Liver (tissue), 3 donors: ENCODE results near the gene CALCA.

ENCODE experiments used
- GABPA ChIP-seq, 2 donors: IDR thresholded peaks in 1 of 2; conservative IDR thresholded peaks in 1 of 2; 2 replicates each; pipeline ENCODE4 v1.6.1; 2016; ENCODE audit warnings: antibody characterized with exemption in 2 of 2, mild to moderate bottlenecking in 1 of 2, moderate library complexity in 1 of 2
- HNF4A ChIP-seq, 2 donors: conservative IDR thresholded peaks; 2 replicates each; pipeline ENCODE4 v1.6.1; 2016; ENCODE audit warnings: antibody characterized with exemption in 2 of 2, mild to moderate bottlenecking in 2 of 2
- NR2F2 ChIP-seq: IDR thresholded peaks from 2 replicates; pipeline ENCODE4 v1.6.1; 2016; ENCODE audit warnings: antibody characterized with exemption
- TF ChIP-seq, protein P1 (sequence below): fragments of 150-350 bp; IDR thresholded peaks from 2 replicates; pipeline ENCODE4 v1.5.1; 2017; ENCODE audit warnings: improper control_type of control experiment, low read depth, low read length; ENCODE audit not compliant: missing input control
- TF ChIP-seq, protein P2 (sequence below): IDR thresholded peaks from 2 replicates; pipeline ENCODE4 v1.6.1; 2016; ENCODE audit warnings: antibody characterized with exemption, mild to moderate bottlenecking
- TF ChIP-seq, protein P3 (sequence below): IDR thresholded peaks from 2 replicates; pipeline ENCODE4 v1.6.1; 2016; ENCODE audit warnings: antibody characterized with exemption
- TF ChIP-seq, protein P4 (sequence below): IDR thresholded peaks from 2 replicates; pipeline ENCODE4 v1.6.1; 2016; ENCODE audit warnings: antibody characterized with exemption
- donor health status: healthy.
- donor health status: healthy.

DNA sequence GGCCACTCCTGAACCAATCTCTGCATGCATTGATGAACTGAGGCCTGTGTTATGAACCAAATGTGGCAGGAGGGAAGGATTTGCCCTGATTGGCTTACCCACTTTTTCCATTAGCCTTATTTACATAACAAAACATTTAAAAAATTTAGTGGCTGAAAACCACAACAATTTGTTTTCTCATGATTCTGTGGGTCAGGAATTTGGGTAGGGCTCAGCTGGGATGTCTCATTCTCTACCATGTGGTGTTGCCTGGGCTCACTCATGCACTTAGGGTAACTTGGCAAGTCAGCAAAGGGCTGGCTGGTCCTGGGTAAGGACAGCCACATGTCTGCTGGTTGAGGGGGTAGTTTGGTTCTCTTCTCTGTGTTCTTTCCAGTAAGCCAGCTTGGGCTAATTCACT lies 45.0 kb downstream of the CALCA start:
- no peak for TF ChIP-seq GABPA (IDR thresholded peaks at IDR 0.05 in 1 of 2, conservative IDR thresholded peaks at IDR 0.05 in 1 of 2)
- TF ChIP-seq, protein P1, sequence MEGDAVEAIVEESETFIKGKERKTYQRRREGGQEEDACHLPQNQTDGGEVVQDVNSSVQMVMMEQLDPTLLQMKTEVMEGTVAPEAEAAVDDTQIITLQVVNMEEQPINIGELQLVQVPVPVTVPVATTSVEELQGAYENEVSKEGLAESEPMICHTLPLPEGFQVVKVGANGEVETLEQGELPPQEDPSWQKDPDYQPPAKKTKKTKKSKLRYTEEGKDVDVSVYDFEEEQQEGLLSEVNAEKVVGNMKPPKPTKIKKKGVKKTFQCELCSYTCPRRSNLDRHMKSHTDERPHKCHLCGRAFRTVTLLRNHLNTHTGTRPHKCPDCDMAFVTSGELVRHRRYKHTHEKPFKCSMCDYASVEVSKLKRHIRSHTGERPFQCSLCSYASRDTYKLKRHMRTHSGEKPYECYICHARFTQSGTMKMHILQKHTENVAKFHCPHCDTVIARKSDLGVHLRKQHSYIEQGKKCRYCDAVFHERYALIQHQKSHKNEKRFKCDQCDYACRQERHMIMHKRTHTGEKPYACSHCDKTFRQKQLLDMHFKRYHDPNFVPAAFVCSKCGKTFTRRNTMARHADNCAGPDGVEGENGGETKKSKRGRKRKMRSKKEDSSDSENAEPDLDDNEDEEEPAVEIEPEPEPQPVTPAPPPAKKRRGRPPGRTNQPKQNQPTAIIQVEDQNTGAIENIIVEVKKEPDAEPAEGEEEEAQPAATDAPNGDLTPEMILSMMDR, result no peak
- TF ChIP-seq, protein P2, sequence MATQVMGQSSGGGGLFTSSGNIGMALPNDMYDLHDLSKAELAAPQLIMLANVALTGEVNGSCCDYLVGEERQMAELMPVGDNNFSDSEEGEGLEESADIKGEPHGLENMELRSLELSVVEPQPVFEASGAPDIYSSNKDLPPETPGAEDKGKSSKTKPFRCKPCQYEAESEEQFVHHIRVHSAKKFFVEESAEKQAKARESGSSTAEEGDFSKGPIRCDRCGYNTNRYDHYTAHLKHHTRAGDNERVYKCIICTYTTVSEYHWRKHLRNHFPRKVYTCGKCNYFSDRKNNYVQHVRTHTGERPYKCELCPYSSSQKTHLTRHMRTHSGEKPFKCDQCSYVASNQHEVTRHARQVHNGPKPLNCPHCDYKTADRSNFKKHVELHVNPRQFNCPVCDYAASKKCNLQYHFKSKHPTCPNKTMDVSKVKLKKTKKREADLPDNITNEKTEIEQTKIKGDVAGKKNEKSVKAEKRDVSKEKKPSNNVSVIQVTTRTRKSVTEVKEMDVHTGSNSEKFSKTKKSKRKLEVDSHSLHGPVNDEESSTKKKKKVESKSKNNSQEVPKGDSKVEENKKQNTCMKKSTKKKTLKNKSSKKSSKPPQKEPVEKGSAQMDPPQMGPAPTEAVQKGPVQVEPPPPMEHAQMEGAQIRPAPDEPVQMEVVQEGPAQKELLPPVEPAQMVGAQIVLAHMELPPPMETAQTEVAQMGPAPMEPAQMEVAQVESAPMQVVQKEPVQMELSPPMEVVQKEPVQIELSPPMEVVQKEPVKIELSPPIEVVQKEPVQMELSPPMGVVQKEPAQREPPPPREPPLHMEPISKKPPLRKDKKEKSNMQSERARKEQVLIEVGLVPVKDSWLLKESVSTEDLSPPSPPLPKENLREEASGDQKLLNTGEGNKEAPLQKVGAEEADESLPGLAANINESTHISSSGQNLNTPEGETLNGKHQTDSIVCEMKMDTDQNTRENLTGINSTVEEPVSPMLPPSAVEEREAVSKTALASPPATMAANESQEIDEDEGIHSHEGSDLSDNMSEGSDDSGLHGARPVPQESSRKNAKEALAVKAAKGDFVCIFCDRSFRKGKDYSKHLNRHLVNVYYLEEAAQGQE, result no peak
- no peak for TF ChIP-seq HNF4A (conservative IDR thresholded peaks at IDR 0.05)
- TF ChIP-seq, protein P3, sequence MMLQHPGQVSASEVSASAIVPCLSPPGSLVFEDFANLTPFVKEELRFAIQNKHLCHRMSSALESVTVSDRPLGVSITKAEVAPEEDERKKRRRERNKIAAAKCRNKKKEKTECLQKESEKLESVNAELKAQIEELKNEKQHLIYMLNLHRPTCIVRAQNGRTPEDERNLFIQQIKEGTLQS, result no peak
- TF ChIP-seq NR2F2, result no peak
- TF ChIP-seq, protein P4, sequence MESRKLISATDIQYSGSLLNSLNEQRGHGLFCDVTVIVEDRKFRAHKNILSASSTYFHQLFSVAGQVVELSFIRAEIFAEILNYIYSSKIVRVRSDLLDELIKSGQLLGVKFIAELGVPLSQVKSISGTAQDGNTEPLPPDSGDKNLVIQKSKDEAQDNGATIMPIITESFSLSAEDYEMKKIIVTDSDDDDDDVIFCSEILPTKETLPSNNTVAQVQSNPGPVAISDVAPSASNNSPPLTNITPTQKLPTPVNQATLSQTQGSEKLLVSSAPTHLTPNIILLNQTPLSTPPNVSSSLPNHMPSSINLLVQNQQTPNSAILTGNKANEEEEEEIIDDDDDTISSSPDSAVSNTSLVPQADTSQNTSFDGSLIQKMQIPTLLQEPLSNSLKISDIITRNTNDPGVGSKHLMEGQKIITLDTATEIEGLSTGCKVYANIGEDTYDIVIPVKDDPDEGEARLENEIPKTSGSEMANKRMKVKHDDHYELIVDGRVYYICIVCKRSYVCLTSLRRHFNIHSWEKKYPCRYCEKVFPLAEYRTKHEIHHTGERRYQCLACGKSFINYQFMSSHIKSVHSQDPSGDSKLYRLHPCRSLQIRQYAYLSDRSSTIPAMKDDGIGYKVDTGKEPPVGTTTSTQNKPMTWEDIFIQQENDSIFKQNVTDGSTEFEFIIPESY, result no peak
